ENCODE measurements around the gene CRIM1. TPM values are rescaled to one million over a fixed set of nuclear protein-coding genes. Genes with fewer than 3 reads are reported as not detected.
A peak's percentile ranks its signal among the peaks of the same experiment; 100 is the strongest.

The CRIM1 gene
- total RNA-seq, 1 experiment from 2014 or later: 24.1 TPM

DNA sequence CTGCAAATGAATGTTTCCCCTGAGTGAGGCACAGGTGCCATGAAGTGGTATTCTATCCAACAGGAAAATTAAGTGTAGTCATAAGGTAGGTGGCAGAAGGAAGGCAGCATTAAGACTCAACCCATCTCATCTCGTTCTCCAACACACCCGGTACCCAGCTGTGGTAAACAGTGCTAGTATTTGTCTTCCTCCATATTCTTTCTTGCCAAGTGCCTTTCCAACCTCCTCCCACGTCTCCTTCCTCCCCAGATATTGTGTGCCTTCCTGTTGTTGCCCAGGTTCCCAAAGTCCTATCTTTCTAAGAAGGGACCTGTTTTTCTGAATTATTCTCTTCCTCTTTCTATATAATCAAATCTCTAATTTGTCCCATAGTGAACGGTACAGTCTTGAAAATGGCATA lies 83.5 kb downstream of the CRIM1 start (continued):
- TF ChIP-seq, protein P1, sequence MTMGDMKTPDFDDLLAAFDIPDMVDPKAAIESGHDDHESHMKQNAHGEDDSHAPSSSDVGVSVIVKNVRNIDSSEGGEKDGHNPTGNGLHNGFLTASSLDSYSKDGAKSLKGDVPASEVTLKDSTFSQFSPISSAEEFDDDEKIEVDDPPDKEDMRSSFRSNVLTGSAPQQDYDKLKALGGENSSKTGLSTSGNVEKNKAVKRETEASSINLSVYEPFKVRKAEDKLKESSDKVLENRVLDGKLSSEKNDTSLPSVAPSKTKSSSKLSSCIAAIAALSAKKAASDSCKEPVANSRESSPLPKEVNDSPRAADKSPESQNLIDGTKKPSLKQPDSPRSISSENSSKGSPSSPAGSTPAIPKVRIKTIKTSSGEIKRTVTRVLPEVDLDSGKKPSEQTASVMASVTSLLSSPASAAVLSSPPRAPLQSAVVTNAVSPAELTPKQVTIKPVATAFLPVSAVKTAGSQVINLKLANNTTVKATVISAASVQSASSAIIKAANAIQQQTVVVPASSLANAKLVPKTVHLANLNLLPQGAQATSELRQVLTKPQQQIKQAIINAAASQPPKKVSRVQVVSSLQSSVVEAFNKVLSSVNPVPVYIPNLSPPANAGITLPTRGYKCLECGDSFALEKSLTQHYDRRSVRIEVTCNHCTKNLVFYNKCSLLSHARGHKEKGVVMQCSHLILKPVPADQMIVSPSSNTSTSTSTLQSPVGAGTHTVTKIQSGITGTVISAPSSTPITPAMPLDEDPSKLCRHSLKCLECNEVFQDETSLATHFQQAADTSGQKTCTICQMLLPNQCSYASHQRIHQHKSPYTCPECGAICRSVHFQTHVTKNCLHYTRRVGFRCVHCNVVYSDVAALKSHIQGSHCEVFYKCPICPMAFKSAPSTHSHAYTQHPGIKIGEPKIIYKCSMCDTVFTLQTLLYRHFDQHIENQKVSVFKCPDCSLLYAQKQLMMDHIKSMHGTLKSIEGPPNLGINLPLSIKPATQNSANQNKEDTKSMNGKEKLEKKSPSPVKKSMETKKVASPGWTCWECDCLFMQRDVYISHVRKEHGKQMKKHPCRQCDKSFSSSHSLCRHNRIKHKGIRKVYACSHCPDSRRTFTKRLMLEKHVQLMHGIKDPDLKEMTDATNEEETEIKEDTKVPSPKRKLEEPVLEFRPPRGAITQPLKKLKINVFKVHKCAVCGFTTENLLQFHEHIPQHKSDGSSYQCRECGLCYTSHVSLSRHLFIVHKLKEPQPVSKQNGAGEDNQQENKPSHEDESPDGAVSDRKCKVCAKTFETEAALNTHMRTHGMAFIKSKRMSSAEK (CRISPR knock-in tag; IDR thresholded peaks at IDR 0.05; ENCODE audit: borderline replicate concordance): no peak
- no peak for TF ChIP-seq ZNF263 (CRISPR knock-in tag; IDR thresholded peaks at IDR 0.05; ENCODE audit: low read depth)

DNA sequence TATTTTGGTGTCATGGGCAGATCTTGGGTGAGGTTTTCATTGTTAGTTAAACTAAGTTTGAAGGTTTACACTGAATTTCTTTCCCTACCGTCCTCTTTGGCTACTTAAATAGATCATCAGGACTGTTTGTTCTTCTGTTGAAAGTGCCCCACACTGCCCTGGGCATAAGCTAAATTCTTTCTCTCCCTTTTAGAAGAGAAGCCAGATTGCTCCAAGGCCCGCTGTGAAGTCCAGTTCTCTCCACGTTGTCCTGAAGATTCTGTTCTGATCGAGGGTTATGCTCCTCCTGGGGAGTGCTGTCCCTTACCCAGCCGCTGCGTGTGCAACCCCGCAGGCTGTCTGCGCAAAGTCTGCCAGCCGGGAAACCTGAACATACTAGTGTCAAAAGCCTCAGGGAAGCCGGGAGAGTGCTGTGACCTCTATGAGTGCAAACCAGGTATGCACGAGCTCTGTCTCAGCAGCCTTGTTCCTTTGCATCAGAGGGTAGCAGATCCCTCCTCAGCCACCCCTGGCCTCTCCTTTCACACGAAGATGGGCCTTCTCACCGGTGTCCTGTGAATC lies 85.6 kb downstream of the CRIM1 start:
- Mint-ChIP-seq H3K4me3 (no peak overlapping the region), H3K4me1 (peaks cover 17% of the 10 kb centered on the region), H3K36me3 (peaks cover 43% of the 10 kb centered on the region), H3K9me3 (no peaks in the 10 kb centered on the region), H3K27ac (peak overlapping the region; percentile 67; the same call in 1 of the 2 replicates), H3K27me3 (ENCODE audit: low read depth) (no peaks in the 10 kb centered on the region)
- no peak for TF ChIP-seq USF1 (CRISPR knock-in tag; IDR thresholded peaks at IDR 0.05)
- no peak for TF ChIP-seq USF2 (CRISPR knock-in tag; IDR thresholded peaks at IDR 0.05)
- no peak for TF ChIP-seq SMAD4 (CRISPR knock-in tag; IDR thresholded peaks at IDR 0.05)
- no peak for TF ChIP-seq ZNF232 (CRISPR knock-in tag; IDR thresholded peaks at IDR 0.05)
- no peak for TF ChIP-seq EMX1 (CRISPR knock-in tag; IDR thresholded peaks at IDR 0.05)
- no peak for TF ChIP-seq SOX15 (CRISPR knock-in tag; IDR thresholded peaks at IDR 0.05)
- no peak for TF ChIP-seq FOXJ3 (CRISPR knock-in tag; IDR thresholded peaks at IDR 0.05; ENCODE audit: borderline replicate concordance)
- TF ChIP-seq ZNF263 (CRISPR knock-in tag; IDR thresholded peaks at IDR 0.05; ENCODE audit: low read depth): no peak
- ATAC-seq (no peak), DNase-seq (ENCODE audit: low spot score) (no peak)
- POLR2A ChIA-PET: no interaction called here
- CTCF ChIA-PET: no interaction called here

GRCh38 chr2:36441816-36442215 lies 86.2 kb downstream of the CRIM1 start:
- DNase-seq (ENCODE audit: low spot score): no peak
- no peaks in the 10 kb centered on the region for H3K9me3 Mint-ChIP-seq
- no peaks in the 10 kb centered on the region for H3K27me3 Mint-ChIP-seq (ENCODE audit: low read depth)
- H3K4me3 Mint-ChIP-seq: no peak overlapping the region
- no peak overlapping the region for H3K27ac Mint-ChIP-seq
- POLR2A ChIA-PET: no interaction called here
- H3K36me3 Mint-ChIP-seq: peaks cover 46% of the 10 kb centered on the region
- no peak for ATAC-seq
- CTCF ChIA-PET: no interaction called here
- peaks cover 17% of the 10 kb centered on the region for H3K4me1 Mint-ChIP-seq
- TF ChIP-seq IRF2 (CRISPR knock-in tag; IDR thresholded peaks at IDR 0.05; ENCODE audit: borderline replicate concordance, low read depth) (no peak), ETV6 (CRISPR knock-in tag; IDR thresholded peaks at IDR 0.05) (no peak), TEAD1 (CRISPR knock-in tag; IDR thresholded peaks at IDR 0.05) (no peak), NR1H2 (CRISPR knock-in tag; IDR thresholded peaks at IDR 0.05) (no peak), E2F1 (CRISPR knock-in tag; IDR thresholded peaks at IDR 0.05) (no peak), E2F5 (CRISPR knock-in tag; IDR thresholded peaks at IDR 0.05) (no peak)
- TF ChIP-seq, protein P1 (CRISPR knock-in tag; IDR thresholded peaks at IDR 0.05; ENCODE audit: borderline replicate concordance): no peak
- TF ChIP-seq, protein P2, sequence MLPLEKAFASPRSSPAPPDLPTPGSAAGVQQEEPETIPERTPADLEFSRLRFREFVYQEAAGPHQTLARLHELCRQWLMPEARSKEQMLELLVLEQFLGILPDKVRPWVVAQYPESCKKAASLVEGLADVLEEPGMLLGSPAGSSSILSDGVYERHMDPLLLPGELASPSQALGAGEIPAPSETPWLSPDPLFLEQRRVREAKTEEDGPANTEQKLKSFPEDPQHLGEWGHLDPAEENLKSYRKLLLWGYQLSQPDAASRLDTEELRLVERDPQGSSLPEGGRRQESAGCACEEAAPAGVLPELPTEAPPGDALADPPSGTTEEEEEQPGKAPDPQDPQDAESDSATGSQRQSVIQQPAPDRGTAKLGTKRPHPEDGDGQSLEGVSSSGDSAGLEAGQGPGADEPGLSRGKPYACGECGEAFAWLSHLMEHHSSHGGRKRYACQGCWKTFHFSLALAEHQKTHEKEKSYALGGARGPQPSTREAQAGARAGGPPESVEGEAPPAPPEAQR (CRISPR knock-in tag; IDR thresholded peaks at IDR 0.05): no peak
- TF ChIP-seq, protein P3, sequence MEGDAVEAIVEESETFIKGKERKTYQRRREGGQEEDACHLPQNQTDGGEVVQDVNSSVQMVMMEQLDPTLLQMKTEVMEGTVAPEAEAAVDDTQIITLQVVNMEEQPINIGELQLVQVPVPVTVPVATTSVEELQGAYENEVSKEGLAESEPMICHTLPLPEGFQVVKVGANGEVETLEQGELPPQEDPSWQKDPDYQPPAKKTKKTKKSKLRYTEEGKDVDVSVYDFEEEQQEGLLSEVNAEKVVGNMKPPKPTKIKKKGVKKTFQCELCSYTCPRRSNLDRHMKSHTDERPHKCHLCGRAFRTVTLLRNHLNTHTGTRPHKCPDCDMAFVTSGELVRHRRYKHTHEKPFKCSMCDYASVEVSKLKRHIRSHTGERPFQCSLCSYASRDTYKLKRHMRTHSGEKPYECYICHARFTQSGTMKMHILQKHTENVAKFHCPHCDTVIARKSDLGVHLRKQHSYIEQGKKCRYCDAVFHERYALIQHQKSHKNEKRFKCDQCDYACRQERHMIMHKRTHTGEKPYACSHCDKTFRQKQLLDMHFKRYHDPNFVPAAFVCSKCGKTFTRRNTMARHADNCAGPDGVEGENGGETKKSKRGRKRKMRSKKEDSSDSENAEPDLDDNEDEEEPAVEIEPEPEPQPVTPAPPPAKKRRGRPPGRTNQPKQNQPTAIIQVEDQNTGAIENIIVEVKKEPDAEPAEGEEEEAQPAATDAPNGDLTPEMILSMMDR (IDR thresholded peaks at IDR 0.05): no peak
